NCI-H2107 treated with DMSO at 0.1 percent for 48 hours (cell line): ENCODE data around the gene BAG1.

Experiments used
- DNase-seq: peaks from one replicate; lab custom pipeline; 2025; ENCODE audit not compliant: unreplicated experiment; lab: John Stamatoyannopoulos, UW

The BAG1 gene

GRCh38 chr9:33277484-33277883, 13.0 kb upstream of the BAG1 start:
- no peak for DNase-seq

DNA sequence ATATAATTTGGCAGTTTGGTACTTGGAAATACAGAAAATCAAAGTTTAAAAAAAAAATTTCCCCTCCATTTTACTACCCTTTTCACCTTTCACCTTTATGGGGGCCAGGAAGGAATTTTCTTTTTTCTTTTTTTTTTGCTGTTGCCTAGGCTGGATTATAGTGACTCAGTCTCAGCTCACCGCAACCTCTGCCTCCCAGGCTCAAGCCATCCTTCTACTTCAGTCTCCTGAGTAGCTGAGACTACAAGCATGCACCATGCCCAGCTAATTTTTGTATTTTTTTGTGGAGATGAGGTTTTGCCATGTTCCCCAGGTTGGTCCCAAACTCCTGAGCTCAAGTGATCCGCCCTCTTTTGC, 9.4 kb upstream of the BAG1 start:
- DNase-seq: no peak

DNA sequence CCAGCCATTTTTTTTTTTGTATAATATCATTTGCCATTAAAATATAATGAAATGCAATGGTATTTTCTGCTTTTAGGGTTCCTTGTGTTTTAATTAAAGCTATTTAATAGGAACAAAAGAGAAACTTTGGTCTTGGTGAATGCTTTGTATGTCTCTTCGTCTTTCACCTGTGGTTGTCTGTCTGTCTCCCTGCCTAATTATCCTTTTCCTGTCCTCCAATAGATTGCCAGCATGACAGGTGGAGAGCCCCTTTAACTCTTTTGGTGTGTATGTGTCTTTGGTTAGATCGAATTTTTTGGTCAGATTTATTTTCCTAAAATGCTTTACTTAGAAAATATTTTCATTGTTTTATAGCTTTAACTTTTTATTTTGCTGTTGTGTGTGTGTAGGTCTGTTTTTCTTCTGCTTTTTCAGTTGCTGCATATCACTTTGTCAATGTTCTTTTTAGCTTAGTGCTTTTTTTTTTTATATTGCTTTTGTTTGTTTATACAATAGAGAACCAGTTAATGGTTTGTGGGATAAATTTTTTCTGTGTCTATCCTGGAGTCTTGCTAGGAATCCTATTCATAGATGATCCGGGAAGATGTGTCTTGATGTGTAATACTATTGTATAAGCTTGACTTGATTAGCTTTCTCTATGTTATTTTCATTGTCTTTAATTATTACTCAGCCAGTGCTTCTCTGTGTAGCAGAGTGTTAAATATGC, 8.9 kb upstream of the BAG1 start:
- no peak for DNase-seq

GRCh38 chr9:33272061-33272460, 7.6 kb upstream of the BAG1 start:
- DNase-seq: no peak

- no peak for DNase-seq
Measured at GRCh38 chr9:33270146-33270545, 5.6 kb upstream of the BAG1 start.

GRCh38 chr9:33267151-33267767, 2.8 kb upstream of the BAG1 start:
- no peak for DNase-seq

GRCh38 chr9:33265211-33265865, 830 bp upstream of the BAG1 start:
- DNase-seq: no peak

DNA sequence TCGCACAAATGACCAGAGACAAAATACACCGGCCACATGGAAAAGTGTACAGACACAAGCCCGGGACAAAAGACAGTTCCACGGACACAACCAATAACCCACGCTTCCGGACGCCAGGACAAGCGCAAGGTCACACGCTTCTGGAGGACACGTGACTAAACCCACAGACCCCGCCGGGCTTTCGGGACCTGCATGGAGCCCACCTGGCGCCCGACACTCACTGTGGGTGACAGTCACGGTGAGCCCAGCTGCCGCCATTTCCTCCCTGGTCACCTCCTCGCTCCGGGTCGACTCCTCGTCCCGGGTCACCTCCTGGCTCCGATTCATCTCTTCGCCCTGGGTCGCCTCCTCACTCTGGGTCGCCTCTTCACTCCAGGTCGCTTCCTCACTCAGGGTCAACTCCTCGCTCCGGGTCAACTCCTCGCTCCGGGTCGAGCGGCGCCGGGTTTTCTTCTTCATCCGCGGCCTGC, 470 bp downstream of the BAG1 start:
- DNase-seq: no peak

GRCh38 chr9:33263131-33264002, 1.1 kb downstream of the BAG1 start:
- peak; percentile 9 for DNase-seq

GRCh38 chr9:33260372-33260771, 4.1 kb downstream of the BAG1 start:
- no peak for DNase-seq

DNA sequence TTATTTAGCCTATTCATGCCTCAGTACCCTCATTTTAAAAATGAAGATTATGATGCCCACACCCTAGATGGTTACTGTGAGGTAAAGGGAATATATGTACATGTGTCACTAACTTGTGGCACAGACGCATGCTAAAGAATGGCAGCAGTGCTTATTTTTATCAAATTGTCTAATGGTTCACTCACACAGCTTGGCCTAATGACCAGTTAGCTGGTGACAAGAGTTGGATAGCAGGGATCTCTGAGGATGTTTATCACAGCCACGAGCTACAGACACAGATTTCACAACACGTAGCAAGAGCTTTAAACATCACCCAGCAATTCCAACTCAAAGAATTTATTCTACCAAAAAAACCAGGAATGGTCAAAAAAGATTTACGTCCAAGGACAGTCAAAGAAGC, 7.2 kb downstream of the BAG1 start:
- no peak for DNase-seq

- DNase-seq: no peak
Measured at GRCh38 chr9:33256236-33256635, 8.3 kb downstream of the BAG1 start.

DNA sequence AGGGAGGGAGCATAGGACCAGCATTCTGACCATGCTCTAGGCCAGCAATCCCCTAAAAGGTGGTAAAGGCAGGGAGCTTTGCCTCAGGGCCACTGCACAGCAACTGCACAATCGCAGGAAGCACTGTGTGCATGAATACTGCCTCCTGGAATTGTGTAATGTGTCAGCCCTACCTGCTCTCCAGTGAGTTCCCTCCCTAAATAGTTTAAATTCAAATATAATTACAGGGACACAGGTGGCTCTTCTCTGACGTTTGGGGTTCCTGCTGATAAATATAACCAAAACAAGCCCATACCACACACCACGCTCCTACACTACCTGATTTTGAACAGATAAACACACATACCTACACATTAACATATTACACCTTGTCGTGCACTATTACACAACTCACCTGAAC, 9.0 kb downstream of the BAG1 start:
- DNase-seq: no peak

- DNase-seq: no peak
Measured at GRCh38 chr9:33255014-33255413, 9.5 kb downstream of the BAG1 start.

GRCh38 chr9:33254211-33254610, 10.3 kb downstream of the BAG1 start:
- no peak for DNase-seq

GRCh38 chr9:33250458-33250995, 14.0 kb downstream of the BAG1 start:
- no peak for DNase-seq

- no peak for DNase-seq
Measured at GRCh38 chr9:33249983-33250382, 14.5 kb downstream of the BAG1 start.

- no peak for DNase-seq
Measured at GRCh38 chr9:33249087-33249658, 15.3 kb downstream of the BAG1 start.

DNA sequence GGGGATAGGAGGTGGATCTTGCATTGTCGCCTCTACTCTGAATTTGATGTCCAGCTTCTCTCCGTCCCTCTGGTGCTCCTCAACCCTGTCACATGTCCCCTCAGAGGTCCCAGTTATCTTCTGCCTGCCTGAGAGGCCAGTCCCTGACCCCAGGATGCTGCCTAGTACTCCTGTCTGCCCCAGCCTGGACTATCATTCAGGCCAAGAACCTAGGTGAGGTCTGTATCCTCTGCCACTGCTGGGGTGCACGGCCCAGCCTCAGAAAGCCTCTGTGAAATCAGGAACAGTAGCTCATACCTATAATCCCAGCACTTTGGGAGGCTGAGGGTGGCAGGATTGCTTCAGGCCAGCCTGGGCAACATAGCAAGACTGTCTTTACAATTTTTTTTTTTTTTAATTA, 15.9 kb downstream of the BAG1 start:
- DNase-seq: no peak

DNA sequence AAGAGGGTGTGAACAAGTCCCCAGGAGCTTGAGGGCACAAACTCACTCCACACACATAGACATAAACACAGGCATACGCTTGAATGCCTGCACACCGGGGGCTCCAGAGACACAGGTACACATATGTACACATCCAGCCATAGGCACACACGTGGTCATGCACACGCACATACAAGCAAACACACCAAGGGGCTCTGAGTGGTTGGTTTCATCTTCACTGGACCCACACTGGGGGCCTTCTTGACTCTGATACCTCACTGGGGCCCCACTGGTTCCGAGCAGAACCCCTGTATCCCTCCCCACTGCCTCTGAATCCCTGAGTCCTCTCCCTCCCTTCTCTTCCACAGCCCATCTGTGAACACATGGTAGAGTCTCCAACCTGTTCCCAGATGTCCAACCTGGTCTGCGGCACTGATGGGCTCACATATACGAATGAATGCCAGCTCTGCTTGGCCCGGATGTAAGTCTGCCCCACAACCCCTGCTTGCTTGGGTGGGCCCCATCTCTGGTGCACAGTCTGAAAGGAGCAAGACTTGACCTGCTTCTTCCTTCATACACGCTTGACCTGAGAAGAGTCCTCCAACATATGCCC, 18.1 kb downstream of the BAG1 start:
- DNase-seq: no peak
